HG03469 (cell line): Measurements from ENCODE around the gene PSMF1.

Experiments
- ATAC-seq: cut with Tn5 transposase; IDR thresholded peaks from one replicate; pipeline ENCODE4 v1.9.1; 2021; ENCODE audit warnings: mild to moderate bottlenecking, moderate library complexity, moderate number of reproducible peaks; ENCODE audit not compliant: unreplicated experiment

The PSMF1 gene

DNA sequence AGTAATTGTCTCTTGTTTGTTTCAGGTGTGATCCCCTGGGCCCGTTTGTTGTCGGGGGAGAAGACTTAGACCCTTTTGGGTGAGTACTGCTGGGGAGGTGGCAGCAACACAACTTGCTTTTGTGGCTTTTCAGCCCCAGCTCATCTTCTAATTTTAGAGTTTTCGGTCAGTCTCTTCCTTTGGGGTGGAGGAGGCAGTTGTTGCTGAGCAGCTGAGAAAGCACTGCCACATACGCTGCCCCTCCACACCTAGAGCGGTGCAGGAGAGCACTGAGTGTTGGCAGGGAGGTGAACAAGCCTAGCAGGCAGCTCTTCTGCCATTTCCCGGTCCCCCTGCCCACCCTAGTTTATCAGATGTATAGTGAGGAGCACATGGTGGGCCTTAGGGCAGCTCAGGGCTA lies 44.7 kb downstream of the PSMF1 start:
- ATAC-seq, result no peak

DNA sequence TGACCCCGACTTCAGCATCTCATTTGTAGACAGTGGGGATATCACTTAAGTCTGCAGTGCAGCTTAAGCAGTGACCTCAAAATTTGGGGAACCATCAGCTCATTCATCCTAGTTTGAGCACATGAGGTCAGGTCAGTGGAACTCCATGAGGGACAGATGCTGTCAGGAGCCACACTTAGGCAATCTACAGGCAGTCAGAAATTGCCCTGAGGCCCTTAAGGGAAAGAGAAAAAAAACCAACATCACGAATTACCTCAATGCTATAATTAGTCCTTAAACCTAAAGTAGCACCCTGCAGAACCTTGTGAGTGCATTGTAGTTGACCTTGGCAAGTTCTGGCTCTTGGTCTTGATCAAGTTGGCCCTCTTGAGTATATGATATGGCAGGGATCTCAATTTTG lies 45.3 kb downstream of the PSMF1 start:
- no peak for ATAC-seq

DNA sequence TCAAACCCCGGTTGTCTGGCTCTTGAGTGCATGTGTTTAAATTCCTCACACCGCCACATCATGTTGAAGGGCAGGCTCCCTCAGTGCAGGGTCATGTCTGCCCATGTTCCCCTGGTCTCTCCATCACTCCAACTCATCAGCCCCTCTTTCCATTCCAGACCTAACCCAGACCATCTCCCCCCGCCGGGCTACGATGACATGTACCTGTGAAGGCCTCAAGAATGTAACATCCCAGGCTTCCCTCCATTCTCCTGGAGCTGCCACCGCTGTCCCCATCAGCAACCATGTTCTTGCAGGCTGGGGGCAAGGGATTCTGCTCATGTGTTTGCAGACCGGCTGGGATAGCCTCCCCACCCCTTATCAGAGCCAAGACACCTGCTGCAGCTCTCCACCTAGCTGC lies 46.5 kb downstream of the PSMF1 start:
- ATAC-seq, result no peak

DNA sequence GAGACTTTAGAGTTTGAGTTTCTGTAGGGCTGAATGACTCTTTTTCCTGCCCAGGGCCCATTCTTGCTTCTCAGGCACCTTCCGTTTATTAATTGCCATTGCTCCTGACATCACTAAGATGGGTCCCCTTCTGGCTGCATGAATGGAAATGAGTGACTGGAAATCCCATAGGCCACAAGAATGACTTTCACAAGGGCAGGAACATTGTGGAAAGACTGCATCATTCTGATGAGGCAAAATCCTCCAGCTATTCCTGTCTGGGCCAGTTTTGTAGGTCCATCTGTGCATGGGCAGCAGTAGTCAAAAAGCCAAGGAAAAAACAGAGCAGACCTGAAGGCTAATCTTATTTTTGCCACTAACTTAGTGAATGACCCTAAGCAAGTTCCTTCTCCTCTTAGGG lies 47.1 kb downstream of the PSMF1 start:
- no peak for ATAC-seq

DNA sequence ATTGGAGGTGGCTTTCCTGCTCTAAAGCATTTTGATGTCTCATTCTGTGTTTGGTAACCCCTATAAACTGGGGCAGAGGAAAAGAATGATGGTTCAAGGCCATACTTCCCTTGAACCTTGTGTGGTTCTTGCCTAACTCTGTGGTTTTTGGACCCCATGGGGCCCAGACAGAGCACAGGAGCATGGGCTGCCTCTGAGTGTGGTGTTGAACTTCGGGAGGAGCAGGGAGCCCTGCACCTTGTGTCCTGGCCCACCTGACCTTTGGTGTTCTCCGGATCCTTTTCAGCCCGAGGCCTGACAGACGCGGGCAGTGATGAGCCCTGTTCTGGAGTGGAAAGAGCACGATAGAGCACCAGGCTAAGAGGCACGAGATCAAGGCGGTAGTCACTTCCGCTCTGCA lies 47.5 kb downstream of the PSMF1 start:
- no peak for ATAC-seq

DNA sequence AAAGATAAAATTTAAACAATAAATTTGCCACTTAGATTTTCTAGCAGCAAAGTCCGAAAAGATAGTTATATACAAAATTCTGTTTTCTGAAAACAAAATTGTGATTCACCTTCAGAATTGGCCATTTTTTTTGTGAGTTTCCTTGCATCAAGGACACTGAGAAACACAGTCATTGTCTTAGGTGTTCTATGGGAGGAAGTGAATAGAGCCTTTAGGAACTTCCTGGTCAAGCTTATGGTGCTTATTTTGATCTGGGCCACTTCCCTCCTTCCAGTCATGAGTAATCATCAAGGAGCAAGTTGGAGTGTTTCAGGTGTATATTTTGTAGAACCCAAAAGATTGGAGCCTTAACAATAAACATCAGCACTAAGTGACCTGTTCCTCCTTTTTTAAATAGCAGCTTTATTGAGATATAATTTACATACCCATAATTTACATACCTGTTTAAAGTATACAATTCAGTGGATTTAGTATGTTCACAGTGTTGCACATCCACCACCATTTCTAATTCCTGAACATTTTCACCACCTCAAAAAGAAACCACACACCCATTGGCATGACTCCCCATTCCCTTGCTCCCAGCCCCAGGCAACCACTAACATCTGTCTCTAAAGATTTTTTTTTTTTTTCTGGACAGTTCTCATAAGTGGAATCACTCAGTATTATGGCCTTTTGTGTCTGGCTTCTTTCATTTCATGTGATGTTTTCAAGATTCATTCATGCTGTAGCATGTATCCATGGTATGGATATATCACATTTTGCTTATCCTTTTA lies 48.7 kb downstream of the PSMF1 start:
- no peak for ATAC-seq

DNA sequence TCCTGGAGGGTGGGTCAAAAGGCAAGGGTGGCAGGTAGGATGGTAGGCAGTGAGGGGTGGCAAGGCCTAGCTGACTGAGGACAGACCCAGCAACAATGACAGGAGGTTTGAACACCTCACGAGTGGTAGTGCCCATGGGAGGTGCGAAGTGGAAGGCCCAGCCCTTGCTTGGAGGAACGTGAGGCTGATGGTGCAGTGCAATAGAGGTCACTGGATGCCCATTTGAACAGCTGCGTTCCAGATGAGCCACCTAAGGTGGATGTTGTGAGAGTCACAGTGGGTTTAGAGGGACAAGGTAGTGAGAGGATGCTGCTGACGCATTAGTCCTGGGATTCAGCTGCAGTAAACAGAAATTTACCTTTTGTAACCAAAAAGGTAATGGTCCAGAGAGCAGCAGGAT lies 50.8 kb downstream of the PSMF1 start:
- ATAC-seq, result no peak

DNA sequence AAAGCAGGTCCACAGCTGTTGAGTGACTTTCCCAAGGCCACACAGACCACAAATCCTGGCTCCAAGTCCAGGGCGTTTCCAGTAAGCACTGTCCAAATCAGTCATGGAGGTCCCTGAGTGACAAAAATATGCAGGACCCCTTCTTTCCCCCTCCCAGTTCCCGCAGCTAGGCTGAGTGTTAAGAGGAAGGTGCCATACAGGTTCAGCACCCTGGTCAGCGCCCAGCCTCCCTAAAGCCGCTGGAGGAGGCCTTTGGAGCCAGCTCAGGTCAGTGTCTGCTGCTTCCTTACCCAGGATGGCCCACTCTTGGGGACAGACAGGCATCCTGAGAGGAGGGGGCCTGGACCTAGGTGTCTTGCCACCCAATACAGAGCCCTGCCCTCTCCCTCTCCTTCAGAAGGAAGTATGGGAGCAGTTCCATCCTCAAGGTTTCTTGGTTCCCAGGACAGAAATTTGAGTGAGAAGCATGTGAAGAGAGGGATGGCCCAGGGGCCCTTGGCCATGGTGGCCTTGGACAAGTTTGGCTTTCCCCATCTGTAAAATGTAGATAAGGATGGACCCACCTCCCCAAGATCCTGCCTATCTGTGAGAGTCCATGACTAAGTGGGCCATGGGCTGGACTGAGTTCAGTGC lies 53.2 kb downstream of the PSMF1 start:
- no peak for ATAC-seq

DNA sequence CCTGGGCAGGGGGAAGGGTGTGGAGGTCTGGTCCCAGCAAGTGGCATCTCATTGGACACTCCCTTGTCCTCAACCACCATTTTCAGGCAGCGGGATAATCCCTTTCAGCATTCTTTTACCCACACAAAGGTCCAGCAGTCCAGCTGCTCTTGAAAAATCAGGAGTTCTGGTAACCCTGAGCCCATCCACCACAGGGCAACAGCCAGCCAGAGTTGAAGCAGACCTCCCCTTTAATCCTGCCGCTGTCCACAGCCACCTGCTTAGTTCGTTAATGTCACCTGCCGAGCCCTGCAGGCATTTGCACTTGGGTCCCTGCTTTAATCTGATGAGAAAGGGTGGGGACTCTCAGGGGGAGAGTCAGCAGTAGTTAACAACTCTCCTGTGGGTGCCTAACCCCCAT lies 55.3 kb downstream of the PSMF1 start:
- ATAC-seq, result no peak

DNA sequence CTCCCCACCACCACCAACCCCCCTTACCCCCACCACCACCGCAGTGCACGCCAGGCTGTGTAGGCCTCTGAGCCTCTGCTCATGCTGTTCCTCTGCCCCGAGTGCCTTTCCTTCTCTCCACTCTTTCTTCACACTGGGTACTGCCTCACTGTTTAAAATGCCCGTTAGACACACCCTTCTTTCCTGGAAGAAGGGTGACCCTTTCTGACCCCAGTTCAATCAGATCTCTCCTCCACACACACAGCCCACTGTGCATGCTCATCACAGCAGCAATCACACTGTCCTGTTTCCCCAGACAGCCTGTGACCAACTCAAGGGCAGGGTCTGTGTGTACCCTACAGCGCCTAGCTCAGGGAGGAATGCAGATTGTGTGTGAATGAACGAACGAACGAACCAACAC lies 56.4 kb downstream of the PSMF1 start:
- ATAC-seq, result no peak

DNA sequence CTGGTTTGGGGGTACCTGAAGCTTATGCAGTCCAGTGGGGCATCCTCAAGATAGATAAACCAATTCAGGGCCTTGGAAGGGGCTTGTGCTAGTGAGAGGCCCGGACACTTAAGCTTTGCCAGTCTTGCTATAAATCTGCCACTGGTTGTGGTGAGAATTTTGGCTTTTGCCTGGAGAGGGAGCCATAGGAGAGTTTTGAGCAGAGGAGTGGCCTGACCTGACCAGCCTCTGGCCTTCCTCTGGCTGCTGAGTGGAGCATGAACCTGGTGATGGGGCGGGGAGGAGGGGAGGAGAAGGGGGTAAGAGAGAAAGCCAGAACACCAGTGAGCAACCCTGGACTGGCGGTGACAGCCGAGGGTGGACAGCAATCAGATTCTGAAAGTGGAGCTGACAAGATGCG lies 59.3 kb downstream of the PSMF1 start:
- no peak for ATAC-seq

DNA sequence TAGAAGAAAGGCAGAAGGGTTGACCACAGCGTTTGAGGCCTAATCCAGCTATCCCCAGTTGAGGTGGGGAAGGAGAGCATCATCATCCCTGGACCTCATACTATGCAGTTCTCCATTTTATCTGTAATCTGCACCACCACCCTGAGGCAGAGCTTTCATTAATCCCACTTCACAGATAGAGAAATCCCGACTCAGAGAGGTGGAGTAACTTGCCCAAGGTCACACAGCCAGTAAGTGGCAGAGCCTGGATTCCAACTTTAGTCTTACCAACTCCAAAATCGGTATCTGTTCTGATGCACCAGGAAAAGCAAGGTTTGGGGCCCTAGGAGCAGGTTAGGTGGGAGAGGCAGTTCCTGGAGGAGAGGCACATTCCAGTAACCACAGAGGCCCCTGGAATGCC lies 59.7 kb downstream of the PSMF1 start:
- ATAC-seq, result no peak

DNA sequence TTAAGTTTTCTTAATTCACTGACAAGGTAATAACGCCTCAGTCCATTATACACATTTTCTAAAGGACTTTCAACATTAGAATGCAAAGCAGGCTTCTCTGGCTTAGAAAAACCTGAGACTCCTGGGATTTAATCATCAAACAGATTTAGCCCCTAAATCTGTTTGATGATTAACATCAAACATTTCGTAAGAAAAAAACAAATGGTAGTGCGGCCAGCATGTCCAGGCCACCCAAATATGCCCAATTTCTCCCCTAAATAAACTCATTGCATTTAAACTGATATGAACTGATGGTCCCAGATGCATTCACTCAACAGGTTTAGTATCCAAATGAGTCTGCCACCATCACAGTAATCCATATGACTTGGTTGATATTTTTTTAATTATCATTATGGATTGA lies 60.2 kb downstream of the PSMF1 start:
- no peak for ATAC-seq

DNA sequence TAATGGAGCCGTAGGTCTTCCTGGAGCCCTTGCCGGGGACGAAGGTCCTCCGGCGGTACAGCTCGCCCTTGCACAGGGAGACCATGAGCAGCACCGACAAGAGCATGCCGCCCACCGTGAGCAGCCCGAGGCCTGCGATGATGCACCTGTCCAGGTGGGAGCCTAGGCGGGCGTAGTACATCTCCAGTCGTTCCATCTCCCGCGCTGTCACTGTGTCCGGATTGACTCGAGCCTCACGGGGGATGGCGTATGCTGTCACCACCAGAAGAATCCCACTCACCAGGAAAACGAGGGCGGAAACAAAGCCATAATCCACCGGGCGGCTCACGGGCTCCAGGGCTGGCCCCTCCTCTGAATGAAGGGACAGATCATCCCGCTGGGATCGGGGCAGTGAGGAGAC lies 62.5 kb downstream of the PSMF1 start:
- no peak for ATAC-seq

DNA sequence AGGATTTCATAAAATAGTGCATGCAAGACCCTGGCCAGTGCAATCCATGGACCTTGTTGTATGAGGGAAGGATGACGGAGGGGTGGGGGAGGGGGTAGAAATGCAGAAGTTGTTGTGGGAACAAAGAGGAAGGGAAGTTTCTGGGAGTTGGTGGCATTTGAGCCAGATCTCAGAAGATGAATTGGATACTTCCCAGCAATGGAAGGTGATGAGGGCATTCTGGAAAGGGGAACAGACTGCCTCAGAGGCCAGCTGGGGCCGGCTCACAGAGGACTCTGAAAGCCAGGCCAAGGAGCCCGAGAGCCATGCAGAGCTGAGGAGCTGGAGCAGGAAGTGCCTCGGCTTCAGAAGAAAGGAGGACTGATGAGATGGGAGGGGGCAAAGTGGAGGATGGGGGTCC lies 63.7 kb downstream of the PSMF1 start:
- no peak for ATAC-seq

DNA sequence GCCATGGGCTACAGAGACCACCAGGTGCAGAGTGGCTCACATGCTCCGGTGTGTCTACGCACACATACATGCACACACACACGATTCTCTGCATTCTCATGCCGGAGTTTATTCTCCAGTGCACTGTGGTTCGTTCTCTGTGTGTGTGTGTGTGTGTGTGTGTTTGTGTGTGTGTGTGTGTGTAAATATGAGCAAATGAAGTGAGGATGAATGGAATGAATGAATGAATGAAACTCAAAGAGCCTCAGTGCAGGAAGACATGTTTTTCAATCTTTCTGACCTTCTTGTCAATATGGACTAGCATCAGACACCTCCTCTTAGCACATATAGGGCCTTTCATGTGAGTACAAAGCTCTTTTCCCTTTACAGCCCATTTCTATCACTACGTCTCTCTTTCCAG lies 64.8 kb downstream of the PSMF1 start:
- no peak for ATAC-seq

DNA sequence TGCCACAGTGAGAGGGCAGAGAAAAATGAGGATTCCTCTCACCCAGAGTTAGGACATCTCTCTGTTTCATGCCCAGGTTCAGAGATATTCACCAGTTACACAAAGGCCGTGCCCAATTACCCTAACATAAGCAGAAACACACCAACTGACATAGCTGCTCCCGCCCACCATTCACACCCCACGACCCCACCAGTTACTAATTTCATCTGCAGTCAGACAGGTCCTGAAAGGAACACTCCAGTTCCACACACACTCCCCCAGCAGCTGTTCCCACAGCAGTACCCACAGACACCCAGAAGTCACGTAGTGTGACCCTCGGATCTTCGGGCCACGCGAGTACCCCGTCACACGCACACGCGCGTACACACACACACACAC lies 65.8 kb downstream of the PSMF1 start:
- no peak for ATAC-seq

DNA sequence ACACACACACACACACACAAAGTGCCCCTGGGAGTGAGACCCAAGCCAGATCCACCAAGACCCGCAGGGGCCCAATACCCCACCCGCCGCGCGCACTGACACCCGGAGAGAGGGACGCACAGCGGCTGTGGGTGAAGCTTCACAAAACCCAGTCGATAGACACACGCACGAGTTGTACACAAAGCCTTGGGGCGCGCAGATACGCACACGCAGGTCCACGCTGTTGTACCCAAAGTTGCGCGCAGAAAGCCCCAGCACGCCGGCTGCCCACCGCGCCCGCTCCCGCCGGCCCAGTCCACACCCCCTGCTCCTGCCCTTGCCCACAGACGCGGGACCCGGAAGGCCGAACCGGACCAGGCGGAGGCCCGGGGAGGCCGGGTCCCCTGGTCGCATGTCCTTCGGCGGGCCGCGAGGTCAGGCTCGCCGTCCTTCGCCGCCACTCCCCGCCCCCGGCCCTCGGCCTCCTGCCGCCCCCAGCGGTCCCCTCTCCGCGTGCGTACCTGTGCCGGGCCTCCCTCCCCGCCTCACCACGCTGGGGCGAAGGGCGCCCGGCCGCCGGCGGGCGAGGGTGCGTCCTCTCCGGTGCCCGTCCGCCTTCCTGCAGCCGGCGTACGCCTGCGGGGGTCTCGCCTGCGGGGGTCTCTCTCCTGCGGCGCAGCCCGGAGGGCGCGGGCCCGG lies 66.4 kb downstream of the PSMF1 start, which contains the start of gene TMEM74B:
Gene TMEM74B, minus strand, starts transcription at position 344 of the 678 bp plus-strand sequence. CDS start 1,180 bp downstream, outside the sequence.
- ATAC-seq, result no peak

DNA sequence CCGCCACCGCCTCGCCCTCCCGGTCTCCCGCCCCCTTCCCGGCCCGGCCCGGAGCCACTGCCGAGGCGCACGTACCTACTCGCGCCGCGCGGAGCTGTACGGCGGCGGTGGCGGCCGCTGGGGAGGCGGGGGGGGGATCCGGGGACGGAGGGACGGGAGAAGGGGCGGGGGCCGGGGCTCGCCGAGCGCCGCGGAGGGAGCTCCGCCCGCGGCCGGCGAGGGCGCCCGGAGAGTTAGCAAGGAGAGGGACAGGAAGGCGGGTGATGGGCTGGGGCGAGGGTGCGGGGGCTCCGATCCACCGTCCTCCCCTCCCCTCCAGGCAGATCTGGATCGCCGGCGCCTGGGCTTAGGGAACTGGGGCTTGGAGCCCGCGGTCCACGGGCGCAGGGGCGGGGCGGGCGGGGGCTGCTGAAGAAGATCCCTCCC lies 66.9 kb downstream of the PSMF1 start:
- ATAC-seq, result no peak

DNA sequence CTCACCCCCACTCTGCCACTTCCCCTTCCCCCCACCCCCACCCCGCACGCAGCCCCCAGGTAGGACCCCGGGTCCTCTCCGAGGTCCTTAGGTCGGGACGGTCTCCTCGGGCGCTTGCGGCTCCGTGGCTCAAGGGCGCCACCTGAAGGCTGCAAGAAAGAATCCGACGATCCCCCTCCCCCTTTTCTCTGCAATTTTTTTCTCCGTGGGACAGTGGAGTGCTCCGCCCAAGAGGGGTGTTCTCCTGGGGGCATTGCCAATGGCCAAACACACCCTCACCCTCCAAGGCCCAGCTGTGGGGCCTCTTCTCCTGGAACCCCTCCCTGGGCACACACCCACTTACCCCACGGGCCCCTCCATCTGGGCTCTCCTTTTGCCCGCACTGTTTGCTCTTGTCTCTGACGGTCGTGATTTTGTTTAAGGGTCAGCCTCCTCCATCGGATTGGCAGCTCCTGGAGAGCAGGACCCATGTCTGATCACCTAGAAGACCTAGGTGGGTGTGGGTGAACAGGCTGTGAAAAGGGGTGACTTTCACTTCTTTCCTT lies 67.5 kb downstream of the PSMF1 start:
- ATAC-seq, result no peak

DNA sequence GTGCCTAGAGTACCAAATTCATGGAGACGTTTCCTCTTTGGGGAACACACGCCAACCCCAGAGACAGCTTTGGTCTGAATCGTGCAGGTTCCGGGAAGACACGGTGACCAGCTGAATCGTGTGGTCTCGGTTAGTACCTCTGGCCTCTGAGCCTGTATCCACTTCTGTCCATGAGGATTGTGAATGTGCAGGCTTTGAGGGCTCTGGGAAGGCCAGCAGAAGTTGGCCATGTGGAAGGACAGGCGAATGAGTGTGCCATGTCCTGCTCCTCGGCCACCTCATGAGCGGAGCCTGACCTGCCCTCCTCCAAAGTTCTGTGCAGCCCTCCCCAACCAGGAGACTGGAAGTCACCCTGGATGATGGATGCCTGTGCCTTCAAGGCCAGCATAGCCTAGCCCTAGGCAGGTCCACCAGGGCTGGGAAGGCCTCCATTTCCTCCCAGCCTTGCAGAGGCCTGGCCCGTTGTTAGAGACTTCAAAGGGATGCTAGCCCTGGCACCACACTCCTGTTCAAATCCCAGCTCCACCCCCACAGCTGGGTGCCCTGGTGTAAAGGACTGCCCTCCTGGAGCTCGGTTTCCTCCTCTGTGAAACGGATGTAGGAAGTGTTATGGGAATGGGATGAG lies 68.1 kb downstream of the PSMF1 start:
- ATAC-seq, result no peak
